IPS-15b (cell line): Measurements from ENCODE around the gene PLA2G4E.
A peak's percentile ranks its signal among the peaks of the same experiment; 100 is the strongest.

Experiments
- H3K27me3 ChIP-seq: one replicate; pipeline ENCODE4 v1.6.1; 2013; ENCODE audit warnings: low read length; ENCODE audit not compliant: control insufficient read depth, insufficient read depth
- H3K36me3 ChIP-seq: one replicate; pipeline ENCODE4 v1.6.1; 2013; ENCODE audit warnings: low read length; ENCODE audit not compliant: control insufficient read depth, insufficient read depth
- H3K4me1 ChIP-seq: one replicate; pipeline ENCODE4 v1.6.1; 2013; ENCODE audit warnings: mild to moderate bottlenecking, low read length; ENCODE audit not compliant: control insufficient read depth, insufficient read depth
- H3K4me3 ChIP-seq: one replicate; pipeline ENCODE4 v1.5.1; 2013; ENCODE audit warnings: low read depth, low read length
- H3K9ac ChIP-seq: one replicate; pipeline ENCODE4 v1.6.1; 2013; ENCODE audit warnings: low read depth, mild to moderate bottlenecking, low read length
- H3K9me3 ChIP-seq: one replicate; pipeline ENCODE4 v1.6.1; 2013; ENCODE audit warnings: mild to moderate bottlenecking, low read length; ENCODE audit not compliant: control insufficient read depth, insufficient read depth

The PLA2G4E gene

GRCh38 chr15:41985236-41986160, 35.3 kb downstream of the PLA2G4E start:
- no peaks in the 10 kb centered on the region for H3K36me3 ChIP-seq
- peak overlapping the region; percentile 37 for H3K9ac ChIP-seq
- peaks cover 3% of the 10 kb centered on the region for H3K4me1 ChIP-seq
- H3K9me3 ChIP-seq, result no peaks in the 10 kb centered on the region
- no peak overlapping the region for H3K4me3 ChIP-seq
- H3K27me3 ChIP-seq, result no peaks in the 10 kb centered on the region

GRCh38 chr15:41984622-41985021, 36.2 kb downstream of the PLA2G4E start:
- Histone ChIP-seq H3K27me3 (no peaks in the 10 kb centered on the region), H3K36me3 (no peaks in the 10 kb centered on the region)

GRCh38 chr15:41983621-41984571, 36.9 kb downstream of the PLA2G4E start:
- Histone ChIP-seq H3K9ac (no peak overlapping the region), H3K36me3 (no peaks in the 10 kb centered on the region), H3K27me3 (no peaks in the 10 kb centered on the region), H3K9me3 (no peaks in the 10 kb centered on the region), H3K4me3 (no peak overlapping the region), H3K4me1 (no peaks in the 10 kb centered on the region)

More at GRCh38 chr15:41984622-41985021, 36.2 kb downstream of the PLA2G4E start:
- Histone ChIP-seq H3K4me3 (no peak overlapping the region), H3K9me3 (no peaks in the 10 kb centered on the region), H3K9ac (no peak overlapping the region), H3K4me1 (peaks cover under 1% of the 10 kb centered on the region)

DNA sequence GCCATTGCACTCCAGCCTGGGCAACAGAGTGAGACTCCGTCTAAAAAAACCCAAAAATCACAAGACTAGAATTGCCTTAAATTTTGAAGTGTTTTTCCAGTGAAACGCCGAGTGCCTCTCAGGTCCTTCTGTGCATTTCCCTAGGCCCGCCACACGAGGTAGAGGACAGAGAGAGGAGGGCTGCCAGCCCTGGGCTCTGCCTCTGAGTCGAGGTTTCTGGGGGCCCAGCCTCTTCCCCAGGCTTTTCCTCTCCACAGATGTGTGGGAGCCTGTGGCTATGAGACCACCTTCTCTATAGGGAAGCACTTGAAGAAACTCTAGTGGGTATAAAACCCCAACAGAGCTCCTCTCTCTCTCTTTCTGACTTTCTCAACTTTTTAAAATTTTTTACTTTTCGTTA, 37.6 kb downstream of the PLA2G4E start:
- Histone ChIP-seq H3K9ac (no peak overlapping the region), H3K27me3 (no peaks in the 10 kb centered on the region), H3K4me1 (no peaks in the 10 kb centered on the region), H3K4me3 (no peak overlapping the region), H3K36me3 (no peaks in the 10 kb centered on the region), H3K9me3 (no peaks in the 10 kb centered on the region)

DNA sequence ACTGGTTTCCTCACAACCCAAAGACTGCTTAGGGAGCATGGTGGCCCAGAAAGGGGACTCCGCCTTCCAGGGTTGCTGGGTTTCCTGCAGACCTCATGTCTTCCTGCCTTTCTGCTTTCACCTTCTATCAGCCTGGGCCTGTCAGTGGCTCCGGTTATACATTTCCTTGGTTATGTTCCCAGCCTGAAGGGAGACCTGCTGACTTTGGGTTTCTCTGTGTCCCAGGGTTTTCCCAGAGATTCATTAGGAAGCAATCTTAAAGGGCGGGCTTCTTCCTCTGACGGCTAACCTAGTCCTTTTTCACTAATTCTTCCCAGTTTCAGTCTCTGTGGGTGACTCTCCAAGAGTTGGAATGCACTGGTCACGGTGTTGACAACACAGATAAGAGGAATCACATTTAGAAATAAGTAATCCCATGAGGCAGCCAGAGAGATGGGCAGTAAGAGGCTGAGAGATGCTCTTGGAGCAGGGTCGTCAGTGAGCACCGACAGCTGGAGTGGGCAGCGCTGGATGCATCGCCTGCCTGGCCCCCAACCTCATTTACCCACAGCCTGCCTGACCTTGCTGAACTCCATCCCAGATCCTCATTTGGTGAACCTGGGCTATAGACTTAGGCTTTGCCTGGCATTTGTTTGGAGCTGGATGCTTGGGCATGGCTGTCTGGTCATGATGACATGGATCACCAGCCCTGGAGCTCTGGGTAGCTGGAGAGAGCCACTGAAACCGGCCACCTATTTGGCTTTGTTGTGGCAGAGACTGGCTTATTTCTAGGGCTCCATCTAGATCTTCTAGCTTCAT, 38.5 kb downstream of the PLA2G4E start:
- Histone ChIP-seq H3K9ac (no peak overlapping the region), H3K4me3 (no peak overlapping the region), H3K27me3 (no peaks in the 10 kb centered on the region), H3K4me1 (no peaks in the 10 kb centered on the region), H3K9me3 (no peaks in the 10 kb centered on the region), H3K36me3 (no peaks in the 10 kb centered on the region)

- Histone ChIP-seq H3K9ac (no peak overlapping the region), H3K4me1 (no peaks in the 10 kb centered on the region), H3K27me3 (no peaks in the 10 kb centered on the region), H3K9me3 (no peaks in the 10 kb centered on the region), H3K36me3 (no peaks in the 10 kb centered on the region), H3K4me3 (no peak overlapping the region)
Measured at GRCh38 chr15:41981371-41982132, 39.3 kb downstream of the PLA2G4E start.

GRCh38 chr15:41980654-41981323, 40.1 kb downstream of the PLA2G4E start:
- H3K9ac ChIP-seq, result no peak overlapping the region
- no peaks in the 10 kb centered on the region for H3K27me3 ChIP-seq
- H3K4me1 ChIP-seq, result no peaks in the 10 kb centered on the region
- no peak overlapping the region for H3K4me3 ChIP-seq
- H3K9me3 ChIP-seq, result no peaks in the 10 kb centered on the region
- no peaks in the 10 kb centered on the region for H3K36me3 ChIP-seq

DNA sequence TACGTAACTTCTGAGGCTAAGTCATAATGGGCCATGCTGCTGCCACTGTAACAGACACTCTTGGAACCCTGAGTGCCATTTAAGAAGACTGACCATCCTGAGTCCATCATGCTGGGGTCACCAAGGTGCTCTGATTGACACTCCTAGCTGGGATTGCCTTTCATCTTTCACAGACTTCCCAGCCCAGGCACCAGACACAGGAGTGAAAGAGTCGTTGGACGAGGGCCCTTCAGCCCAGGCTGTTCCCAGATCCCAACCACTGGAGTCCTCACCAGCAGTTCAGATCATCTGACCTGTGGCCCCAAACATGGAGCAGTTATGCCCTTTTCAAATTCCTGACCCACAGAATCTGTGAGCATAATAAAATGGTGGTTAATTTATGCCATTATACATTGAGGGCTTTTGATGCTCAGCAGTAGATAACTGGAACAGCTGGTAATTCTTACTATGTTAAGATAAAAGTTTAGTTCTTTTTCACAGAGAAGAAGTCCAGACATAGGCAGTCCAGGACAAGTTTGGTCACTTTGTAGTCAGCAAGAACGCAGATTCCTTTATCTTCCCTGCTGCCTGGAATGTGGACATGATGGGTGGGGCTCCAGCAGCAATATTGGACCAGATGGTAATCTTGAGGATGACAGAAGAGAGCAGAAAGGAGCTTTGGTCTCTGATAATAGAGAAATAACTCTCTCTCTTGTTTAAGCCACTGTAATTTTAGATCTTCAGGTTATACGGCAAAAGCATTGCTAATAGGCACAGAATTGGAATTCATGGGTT, 41.2 kb downstream of the PLA2G4E start:
- Histone ChIP-seq H3K36me3 (no peaks in the 10 kb centered on the region), H3K4me1 (no peaks in the 10 kb centered on the region), H3K9me3 (no peaks in the 10 kb centered on the region), H3K4me3 (no peak overlapping the region), H3K9ac (no peak overlapping the region), H3K27me3 (no peaks in the 10 kb centered on the region)

DNA sequence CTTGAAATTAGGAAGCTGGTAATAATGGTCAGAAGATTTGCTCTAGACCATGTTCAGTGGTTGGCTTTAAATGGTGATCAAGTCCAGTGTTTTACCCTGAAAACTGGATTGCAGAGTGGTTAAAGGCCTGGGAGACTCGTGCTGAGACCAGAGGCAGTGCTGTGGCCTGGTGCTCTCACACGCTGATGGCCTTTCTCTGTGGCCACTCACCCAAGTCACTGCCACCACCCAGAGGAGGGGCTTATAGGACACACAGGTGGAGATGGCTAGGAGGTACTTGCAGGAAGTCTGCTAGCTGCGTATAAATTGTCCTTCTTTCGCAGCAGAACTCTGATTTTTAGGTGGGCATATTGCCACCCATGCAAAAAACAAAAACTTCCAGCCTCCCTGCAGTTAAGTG, 42.3 kb downstream of the PLA2G4E start:
- Histone ChIP-seq H3K9me3 (no peaks in the 10 kb centered on the region), H3K4me3 (no peak overlapping the region), H3K27me3 (no peaks in the 10 kb centered on the region), H3K9ac (no peak overlapping the region), H3K4me1 (no peaks in the 10 kb centered on the region), H3K36me3 (no peaks in the 10 kb centered on the region)
